Stimulated activated CD8-positive, alpha-beta memory T cell treated with anti-CD3 and anti-CD28 coated beads, Interleukin-7, amount 100 ng/mL, for 4 hours (primary cell): Measurements from ENCODE around the gene DOHH.

Experiments
- DNase-seq, 2 donors: peaks; one replicate each; pipeline ENCODE4 v3.0.0-alpha.2; 2020; ENCODE audit warnings: low read depth in 2 of 2

Gene DOHH

DNA sequence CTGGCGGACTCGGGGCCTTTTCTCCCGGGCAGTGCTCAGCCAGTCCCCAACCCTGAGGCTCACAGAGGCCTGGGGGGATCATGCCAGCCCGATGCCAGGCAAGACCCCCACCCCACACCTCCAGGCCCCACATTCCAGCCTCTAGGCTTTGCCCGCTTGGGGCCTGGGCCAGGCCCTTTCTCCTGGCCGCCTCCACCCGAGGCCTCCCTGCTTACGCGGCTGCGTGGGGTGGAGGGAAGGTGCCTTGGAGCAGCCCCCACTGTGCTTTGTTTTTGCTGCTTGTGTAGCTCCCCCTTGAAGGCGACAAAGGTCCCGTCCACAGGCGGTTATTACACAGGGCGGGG lies 58.5 kb downstream of the DOHH start:
- no peak for DNase-seq

DNA sequence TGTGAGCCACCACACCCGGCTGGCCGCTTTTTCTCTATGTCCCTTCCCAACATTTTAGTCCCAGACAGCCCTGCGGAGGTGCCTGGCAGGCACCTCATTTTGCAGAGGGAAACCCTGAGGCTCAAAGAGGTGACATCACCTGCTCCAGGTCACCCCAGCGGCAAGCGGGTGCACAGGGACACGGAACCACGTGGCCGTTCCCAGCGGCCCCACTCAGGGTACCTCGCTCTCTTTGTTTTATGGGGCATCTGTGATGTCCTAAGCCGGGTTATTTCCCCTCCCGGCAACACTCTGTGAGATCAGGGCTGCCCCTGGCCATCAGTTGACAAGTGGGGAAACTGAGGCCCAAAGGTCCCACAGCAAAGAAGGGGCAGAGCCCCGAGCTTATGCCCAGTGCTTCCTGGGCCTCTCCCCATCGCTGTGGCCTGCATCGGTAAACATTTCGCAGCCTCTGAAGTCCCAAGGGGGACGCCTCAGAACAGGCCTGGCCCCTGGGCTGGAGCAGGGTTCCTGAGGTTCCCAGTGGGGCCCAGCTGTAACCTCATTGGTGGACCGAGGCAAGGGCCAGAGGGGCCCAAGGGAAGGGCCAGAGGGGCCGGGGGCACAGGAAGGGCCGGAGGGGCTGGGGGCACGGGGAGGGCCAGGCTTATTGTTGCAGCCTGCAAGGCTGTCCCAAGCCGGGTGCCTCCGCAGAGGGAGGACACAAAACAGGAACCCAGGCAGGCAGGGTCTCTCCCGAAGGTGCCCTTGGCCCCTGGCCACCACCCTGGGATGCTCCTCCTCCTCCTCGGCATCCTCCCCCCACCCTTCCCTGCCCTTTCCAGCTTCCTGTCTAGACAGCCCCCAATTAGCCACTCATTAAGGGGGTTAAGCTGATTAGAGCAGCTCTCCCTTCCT lies 59.1 kb downstream of the DOHH start:
- no peak for DNase-seq
